ENCODE data around the gene EXOC4.

Gene EXOC4

DNA sequence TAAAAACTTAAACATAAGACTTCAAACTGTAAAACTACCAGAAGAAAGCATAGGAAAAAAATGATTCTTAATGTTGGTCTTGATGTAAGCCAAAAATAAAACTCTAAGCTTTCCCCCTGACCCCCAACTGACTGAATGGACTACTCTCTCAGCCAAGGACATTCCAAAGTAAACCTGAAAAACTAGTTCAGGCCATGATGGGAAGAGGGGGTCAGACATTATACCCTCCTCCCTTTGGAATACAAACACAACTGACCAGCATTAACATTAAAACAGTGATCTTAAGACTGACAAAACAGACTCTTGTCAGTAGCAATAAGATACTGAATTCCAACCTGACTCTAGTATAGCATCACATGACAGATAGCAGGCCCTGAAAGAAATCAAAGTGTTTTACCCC is 860.8 kb downstream of the EXOC4 start:
- no peak for DNase-seq
- in situ Hi-C loops (cut with MboI; ENCODE audit: low pct_unique_long_range_greater_than_20kb, low sequenced_read_pairs), result no loop called here

DNA sequence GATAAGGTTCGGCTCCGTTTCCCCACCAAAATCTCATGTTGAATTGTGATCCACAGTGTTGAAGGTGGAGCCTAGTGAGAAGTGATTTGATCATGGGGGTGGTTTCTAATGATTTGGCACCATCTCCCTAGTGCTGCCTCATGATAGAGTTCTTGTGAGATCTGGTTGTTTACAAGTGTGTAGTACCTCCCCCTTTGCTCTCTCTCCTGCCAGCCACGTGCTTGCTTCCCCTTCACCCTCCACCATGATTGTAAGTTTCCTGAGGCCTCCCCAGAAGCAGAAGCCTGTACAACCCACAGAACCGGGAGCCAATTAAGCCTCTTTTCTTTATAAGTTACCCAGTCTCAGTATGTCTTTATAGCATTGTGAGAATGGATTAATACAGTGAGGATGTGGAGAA is 862.1 kb downstream of the EXOC4 start:
- in situ Hi-C loops (cut with MboI; ENCODE audit: low pct_unique_long_range_greater_than_20kb, low sequenced_read_pairs), result no loop called here
- no peak for DNase-seq

Data from KBM-7 (cell line).